Renal cortex interstitium (tissue), 11 donors: ENCODE results near the gene LGALS3BP. TPM values are rescaled to one million over a fixed set of nuclear protein-coding genes. Genes with fewer than 3 reads are reported as not detected.

Experiments used
- DNase-seq, 11 donors: peaks; one replicate each; pipeline ENCODE4 v3.0.0-alpha.2; 2013; ENCODE audit warnings: low read depth in 9 of 11, low spot score in 4 of 11; ENCODE audit errors: extremely low read depth in 1 of 11
- polyA plus RNA-seq, 3 donors: library from polyadenylated mRNA; unstranded; fragments of 120-200 nt; gene quantifications; one replicate each; pipeline ENCODE4 v1.2.1, GENCODE V29; 2013; ENCODE audit not compliant: insufficient read length in 3 of 3

The LGALS3BP gene
- polyA plus RNA-seq, 3 donors, result 104 to 161 (median 125) TPM

DNA sequence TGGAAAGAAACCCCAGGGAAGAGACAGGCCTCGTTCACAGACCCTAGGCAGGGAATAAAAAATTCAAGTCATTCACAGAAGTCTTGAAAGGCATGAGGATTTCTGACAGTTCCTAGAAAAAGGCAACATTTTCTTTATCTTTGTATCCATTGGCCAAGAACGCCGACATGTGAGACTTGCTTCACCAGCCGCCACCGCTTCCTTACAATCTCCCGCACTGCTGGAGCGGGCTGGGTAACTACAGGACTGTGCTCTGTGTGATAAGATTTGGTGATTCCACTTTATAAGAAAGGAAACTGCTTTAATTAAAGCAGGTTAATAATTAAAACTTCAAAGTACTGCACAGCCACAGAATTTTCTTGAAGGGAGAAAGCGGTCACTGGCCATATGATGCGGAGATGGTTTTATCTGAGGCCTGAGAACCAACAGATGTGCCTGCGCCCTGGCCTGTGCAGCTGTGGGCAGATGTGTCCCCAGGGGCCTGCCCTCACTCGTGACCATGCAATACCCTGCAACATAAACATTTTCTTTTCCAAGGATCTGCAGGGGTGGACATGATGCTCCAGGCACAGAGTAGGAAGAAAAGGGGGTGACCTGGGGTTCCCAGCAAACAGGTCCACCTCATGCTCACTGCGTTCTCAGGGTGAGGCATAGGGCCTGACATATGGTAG, 13.0 kb upstream of the LGALS3BP start:
- no peak for DNase-seq

DNA sequence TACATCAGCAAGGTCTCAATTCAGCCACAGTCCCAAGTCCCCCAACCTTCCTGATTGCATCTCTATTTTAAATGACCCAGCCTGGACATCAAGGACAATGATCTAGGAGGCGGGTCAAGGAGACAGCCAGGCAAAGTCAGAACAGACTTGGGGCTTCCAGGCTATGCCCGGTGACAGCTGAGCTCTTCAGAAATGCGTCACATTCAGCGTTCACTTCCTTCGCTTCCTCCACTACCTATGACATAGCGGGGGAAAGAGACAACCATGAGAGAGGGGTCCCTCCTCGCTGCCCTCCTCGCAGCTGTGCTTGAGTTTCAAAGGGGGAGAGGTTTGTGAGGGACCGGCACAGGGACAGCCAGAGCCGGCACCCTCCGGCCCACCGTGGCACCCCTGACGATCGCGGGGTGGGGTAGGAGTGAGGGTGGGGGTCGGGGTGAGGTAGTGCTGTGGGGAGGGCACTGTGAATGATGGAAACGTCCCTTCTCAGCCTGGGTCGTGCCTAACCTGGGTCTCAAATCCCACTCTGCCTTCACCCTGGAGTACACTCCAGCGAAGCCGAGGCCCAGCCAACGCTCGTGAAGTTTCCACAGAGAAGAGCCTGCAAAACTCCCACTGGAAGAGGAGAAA, 12.3 kb upstream of the LGALS3BP start:
- DNase-seq, result no peak

DNA sequence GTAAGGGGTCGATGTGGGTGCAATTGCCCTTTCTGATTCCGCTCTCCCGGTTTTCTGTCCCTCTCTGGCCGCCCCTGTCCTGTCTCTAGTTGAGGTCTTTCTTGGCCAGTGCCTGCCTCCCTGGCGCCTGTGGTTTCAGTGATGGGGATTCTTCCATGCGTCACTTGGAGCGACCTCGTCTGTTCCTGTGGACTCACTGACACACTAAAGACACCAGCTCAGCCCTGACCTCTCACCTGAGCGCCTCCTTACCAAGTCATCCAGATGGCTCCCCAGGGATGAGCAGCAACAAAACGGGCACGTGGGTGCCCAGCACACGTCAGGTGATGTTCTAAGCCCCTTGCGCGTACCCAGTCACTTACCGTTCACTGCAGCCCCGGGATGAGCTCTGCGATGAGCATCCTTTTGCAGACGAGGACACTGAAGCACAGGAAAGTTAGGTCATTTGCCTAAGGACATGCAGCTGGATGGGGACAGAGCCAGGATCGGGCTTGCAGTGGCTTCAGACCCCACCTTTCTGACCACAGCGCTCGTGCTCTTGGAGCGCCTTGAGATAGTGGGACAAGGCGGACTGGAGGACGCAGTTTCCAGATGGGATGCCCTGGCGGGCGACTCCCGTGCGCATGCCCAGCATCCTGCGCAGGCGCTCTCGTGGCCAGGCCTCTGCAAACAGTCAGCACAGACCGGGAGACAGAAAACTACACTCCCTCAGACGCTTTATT, 11.5 kb upstream of the LGALS3BP start:
- no peak for DNase-seq

DNA sequence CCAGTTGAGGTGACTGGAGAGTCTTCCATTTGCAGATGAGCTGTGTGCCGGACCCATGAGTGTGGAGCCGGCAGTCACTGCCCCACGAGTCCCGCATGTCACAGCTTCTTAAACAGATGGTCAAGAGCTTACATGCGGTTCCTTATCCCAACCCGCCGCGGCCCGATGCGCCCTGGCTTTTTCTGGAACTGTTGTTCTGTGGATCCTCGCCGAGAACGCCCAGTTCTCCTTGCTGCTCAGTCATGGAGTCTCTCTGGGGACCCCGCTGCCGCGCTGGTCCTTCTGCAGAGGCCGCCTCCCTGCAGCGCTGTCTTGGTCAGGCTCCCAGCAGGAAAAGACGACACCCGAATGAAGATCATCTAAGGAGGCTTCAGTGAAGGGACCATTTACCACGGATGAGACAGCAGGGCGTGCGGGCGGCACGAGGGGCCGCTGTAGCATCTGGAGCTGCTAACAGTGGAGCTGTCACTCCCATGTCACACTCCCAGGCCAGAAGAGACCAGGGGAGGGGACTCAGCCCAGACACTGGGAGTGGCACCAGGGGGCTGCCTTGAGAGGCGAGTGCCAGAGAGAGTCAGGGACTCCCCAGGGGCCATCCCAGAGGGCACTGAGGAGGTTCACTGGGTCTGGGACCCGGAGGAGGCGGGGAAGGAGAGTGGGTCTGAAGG, 10.8 kb upstream of the LGALS3BP start:
- no peak for DNase-seq

DNA sequence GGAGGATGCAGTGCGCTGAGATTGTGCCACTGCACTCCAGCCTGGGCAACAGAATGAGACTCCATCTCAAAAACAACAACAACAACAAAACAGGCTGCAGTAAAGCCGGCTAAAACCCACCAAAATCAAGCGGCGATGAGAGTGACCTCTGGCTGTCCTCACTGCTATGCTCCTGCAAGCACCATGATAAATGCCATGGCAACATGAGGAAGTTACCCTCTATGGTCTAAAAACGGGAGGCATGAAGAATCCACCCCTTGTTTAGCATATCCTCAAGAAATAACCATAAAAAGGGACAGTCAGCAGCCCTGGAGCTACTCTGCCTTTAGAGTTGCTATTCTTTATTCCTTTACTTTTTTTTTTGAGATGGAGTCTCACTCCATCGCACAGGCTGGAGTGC, 8.4 kb upstream of the LGALS3BP start:
- DNase-seq, result no peak

DNA sequence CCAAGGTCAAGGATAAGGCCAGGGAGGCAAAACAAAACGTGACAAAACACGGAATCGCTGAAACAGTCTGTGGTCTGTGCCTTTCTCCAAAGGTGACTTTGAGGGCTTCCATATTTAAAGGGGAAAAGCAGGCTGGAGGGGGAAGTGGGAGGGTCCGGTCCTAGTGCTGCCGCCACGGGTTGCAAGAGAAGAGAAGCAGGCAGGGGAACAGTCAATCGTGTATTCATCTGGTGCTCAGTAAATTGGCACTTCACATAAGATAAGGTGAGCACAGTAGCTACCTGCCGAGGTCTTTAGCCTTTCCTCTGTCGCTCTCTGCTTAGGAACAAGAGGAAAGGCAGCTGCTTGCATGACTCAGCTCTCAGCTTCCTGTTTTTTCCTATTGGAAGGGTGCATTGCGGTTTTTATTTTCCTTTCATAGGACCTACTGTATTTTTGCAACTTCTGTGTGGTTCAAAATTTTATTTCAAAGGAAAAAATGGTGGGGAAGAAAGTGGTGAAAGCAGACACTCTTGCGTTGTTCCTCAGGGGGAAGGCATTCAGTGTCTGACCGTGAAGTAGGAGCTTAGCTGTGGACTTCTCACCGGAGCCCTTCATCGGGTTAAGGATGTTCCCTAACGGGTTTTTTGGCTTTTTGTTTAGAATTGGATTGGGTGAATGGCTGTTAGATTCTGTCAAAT, 7.1 kb upstream of the LGALS3BP start:
- DNase-seq, result no peak

DNA sequence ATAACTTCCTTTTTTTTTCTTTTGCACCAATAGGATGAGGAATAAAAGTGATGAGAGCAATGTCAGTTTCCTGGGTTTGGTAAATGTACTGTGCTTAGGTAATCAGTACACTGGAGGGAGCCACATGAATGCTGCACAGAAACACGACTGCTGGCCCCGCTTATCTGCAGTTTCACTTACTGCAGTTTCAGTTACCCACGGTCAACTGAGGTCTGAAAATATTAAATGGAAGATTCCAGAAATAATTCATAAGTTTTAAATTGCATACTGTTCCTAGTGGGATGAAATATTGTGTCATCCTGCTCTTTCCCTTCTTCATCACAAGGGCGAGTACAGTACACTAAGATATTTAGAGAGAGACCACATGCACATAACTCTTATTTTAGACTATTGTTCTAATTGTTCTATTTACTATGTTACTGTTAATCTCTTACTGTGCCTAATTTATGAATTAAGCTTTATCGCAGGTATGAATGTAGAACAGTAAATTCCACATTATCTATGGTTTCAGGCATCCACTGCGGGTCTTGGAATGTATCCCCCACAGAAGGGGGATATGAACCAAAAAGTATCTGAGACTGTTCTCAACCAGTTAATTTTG, 6.4 kb upstream of the LGALS3BP start:
- DNase-seq, result no peak

GRCh38 chr17:78985395-78985794, 5.7 kb upstream of the LGALS3BP start:
- DNase-seq, result no peak

DNA sequence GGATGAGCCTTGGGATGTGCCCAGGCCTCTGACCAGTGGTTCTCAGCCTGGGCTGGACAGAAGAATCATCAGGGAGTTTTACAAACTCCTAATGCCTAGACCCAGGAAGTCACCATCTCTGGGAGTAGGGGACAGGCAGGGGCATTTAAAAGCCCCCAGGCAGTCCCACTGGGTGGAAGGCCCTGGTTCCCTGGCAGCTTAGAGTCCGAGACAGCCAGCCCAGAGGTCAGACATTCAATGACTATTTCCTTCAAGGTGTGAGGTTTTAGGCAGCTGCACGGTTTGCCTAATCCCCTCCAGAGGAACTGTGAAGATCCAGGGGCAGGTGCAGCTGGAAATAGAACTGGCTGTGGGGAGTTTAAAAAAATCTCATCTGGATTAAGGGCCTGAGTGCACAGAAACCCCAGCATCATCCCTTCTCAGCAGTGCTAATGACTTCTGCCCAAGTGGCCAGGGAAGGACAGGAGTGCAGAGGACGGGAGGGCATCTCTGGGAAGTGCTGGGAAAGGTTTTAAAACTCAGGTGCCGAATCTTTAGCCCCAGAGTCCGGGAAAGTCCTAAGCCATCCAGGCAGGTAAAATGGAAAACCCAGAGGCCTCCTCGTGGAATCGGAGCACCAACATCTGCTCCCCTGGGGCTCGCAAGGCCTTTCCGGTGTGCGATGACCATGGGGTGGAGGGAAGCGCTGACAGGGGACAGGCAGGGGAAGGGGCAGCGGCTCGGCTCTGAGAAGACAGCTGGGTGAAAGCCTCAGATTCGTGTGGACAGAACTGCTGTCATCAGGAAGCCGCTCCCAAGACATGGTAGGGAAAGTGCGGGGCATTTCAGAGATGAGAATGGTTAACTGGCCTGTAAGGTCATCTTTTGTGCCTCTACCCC, 1.5 kb upstream of the LGALS3BP start:
- DNase-seq, result no peak

DNA sequence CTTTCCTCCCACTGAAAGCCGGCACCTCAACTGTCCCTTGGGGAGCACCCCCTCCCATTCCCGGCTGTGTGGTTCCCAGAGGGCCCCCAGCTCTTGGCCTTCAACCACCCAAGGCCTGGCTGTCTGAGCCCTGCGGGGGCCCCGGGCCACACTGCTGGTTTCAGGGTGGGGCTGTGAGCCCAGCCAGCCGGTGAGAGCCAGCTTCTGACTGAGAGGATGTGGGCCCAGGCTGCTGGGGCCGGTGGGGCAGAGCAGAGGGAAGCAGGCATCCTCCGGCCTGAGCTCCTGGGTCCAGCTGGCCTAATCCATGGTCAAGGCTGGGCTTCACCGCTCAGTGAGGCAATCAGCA, 875 bp upstream of the LGALS3BP start:
- DNase-seq, result no peak

DNA sequence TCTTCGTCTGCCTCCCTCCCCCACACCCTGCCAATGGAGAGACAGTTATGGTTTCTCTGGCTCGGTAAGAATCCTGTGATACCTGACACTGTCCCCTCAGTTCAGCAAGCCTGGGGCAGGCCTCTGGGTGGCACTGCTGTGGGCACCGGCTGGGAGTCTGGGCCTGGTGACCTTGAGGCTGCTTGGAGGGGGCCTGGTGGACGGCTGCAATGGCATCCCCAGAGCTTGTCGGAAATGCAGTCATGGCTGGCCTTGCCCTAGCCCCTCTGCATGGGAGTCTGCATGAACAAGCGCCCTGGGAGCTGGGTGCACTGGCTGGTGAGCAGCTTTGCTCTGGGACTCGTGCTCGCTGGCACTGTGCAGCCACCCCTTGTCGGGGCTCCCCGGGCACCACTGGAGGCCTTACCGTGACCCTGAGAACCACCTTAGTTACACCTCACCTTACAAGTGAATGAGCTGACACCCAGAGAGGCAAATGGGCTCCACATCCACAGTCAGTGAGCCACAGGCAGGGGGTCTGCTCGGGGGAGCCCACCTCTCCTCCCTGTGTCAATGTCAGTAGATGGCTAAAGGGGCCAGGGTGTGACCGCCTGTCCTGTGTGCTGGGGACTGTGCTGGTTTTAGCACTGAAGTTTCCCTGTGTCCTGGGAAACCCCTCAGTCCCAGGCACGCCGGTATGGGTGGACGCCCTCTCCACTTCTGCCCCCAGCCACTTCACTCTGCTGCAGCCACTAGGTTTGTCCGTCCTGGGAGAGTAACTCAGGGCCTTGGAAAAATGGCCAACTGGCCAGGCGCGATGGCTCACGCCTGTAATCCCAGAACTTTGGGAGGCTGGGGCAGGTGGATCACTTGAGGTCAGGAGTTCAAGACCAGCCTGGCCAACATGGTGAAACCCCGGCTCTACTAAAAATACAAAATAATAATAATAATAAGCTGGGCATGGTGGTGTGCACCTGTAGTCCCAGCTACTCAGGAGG, 1.4 kb downstream of the LGALS3BP start:
- DNase-seq, result peak in 1 of 11 donors; percentile 36

DNA sequence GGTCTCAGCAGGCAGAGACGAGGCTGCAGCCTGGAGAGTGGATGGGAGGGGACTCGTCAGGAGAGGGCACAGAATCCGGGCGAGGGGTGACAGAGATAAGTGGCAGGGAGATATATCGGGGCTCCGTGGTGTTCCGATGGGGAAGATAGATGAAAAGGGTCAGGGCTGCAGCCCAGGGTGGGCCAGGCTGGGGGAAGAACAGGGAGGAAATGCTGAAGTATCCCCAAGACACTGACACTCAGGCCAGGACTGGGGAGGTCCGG, 2.1 kb downstream of the LGALS3BP start:
- no peak for DNase-seq

GRCh38 chr17:78976907-78977680, 2.6 kb downstream of the LGALS3BP start:
- no peak for DNase-seq

- DNase-seq, result peak in 5 of 11 donors; percentile 47 to 82 (median 68)
These were observed 4.8 kb downstream of the LGALS3BP start for GRCh38 chr17:78974635-78975591.

GRCh38 chr17:78973792-78974520, 5.8 kb downstream of the LGALS3BP start:
- no peak for DNase-seq
